Activated CD4-positive, alpha-beta T cell treated with anti-CD3 and anti-CD28 coated beads, Interleukin-2, Interleukin-4, amounts not matched to agents 100 ng/mL and 50 ng/mL, durations not matched to agents 16 hours and 8 hours (primary cell): ENCODE data around the gene CENPP.
A peak's percentile ranks its signal among the peaks of the same experiment; 100 is the strongest.

Experiments used
- DNase-seq: peaks from one replicate; pipeline ENCODE4 v3.0.0-alpha.2; 2020; ENCODE audit warnings: low spot score

CENPP gene

GRCh38 chr9:92659601-92660000 lies 333.8 kb downstream of the CENPP start:
- DNase-seq: no peak

GRCh38 chr9:92660266-92660665 lies 334.5 kb downstream of the CENPP start:
- DNase-seq: no peak

- no peak for DNase-seq
Observed at GRCh38 chr9:92661127-92661526, 335.4 kb downstream of the CENPP start.

GRCh38 chr9:92661743-92662142 lies 336.0 kb downstream of the CENPP start:
- no peak for DNase-seq

- DNase-seq: no peak
Observed at GRCh38 chr9:92663126-92663525, 337.4 kb downstream of the CENPP start.

GRCh38 chr9:92663951-92664350 lies 338.2 kb downstream of the CENPP start:
- no peak for DNase-seq

- DNase-seq: peak; percentile 51
Observed at GRCh38 chr9:92664394-92665152, 338.8 kb downstream of the CENPP start.

- DNase-seq: no peak
Observed at GRCh38 chr9:92665836-92666235, 340.1 kb downstream of the CENPP start.

GRCh38 chr9:92666236-92666635 lies 340.5 kb downstream of the CENPP start:
- DNase-seq: no peak

GRCh38 chr9:92666912-92667532 lies 341.3 kb downstream of the CENPP start:
- DNase-seq: no peak

- DNase-seq: peak; percentile 29
Observed at GRCh38 chr9:92668746-92669526, 343.2 kb downstream of the CENPP start.

- DNase-seq: no peak
Observed at GRCh38 chr9:92669527-92669889, 343.8 kb downstream of the CENPP start.
